ENCODE data around the gene PEX14. TPM values are rescaled to one million over a fixed set of nuclear protein-coding genes. Genes with fewer than 3 reads are reported as not detected.

The PEX14 gene
- total RNA-seq, 4 donors from 2014 or later = 10.0 to 20.2 (median 12.6) TPM

GRCh38 chr1:10444795-10445397 lies 29.9 kb upstream of the PEX14 start:
- no peak for TF ChIP-seq CTCF (IDR thresholded peaks at IDR 0.05; ENCODE audit: low read depth)

GRCh38 chr1:10446790-10447422 lies 27.8 kb upstream of the PEX14 start:
- no peak for TF ChIP-seq CTCF (IDR thresholded peaks at IDR 0.05; ENCODE audit: low read depth)

- TF ChIP-seq CTCF (IDR thresholded peaks at IDR 0.05; ENCODE audit: low read depth) = no peak
These were observed 25.0 kb upstream of the PEX14 start, which contains the start of gene CORT for GRCh38 chr1:10449751-10450150. TSS of gene CORT (plus strand) at chr1:10450031. CDS start at chr1:10450224, 193 bp downstream.

GRCh38 chr1:10450156-10450814 lies 24.5 kb upstream of the PEX14 start:
- TF ChIP-seq CTCF (IDR thresholded peaks at IDR 0.05; ENCODE audit: low read depth) = no peak

GRCh38 chr1:10450836-10451235 lies 23.9 kb upstream of the PEX14 start:
- no peak for TF ChIP-seq CTCF (IDR thresholded peaks at IDR 0.05; ENCODE audit: low read depth)

- TF ChIP-seq CTCF (IDR thresholded peaks at IDR 0.05; ENCODE audit: low read depth) = no peak
These were observed 23.5 kb upstream of the PEX14 start for GRCh38 chr1:10451287-10451686.

- no peak for TF ChIP-seq CTCF (IDR thresholded peaks at IDR 0.05; ENCODE audit: low read depth)
These were observed 18.7 kb upstream of the PEX14 start for GRCh38 chr1:10456048-10456447.
